Forelimb muscle (tissue), 1 donor: ENCODE measurements around the gene DBX1. TPM values are rescaled to one million over a fixed set of nuclear protein-coding genes. Genes with fewer than 3 reads are reported as not detected.
"Not testable (repeated sequence)": the region's sequence is repeated elsewhere in the genome, so short reads cannot be mapped to it uniquely, and the experiment has no call there.

Experiments
- DNase-seq: peaks from one replicate; pipeline ENCODE4 v3.0.0-alpha.2; 2013; ENCODE audit warnings: low read depth
- polyA plus RNA-seq: library from polyadenylated mRNA; unstranded; fragments of 120-200 nt; gene quantifications from one replicate; pipeline ENCODE4 v1.2.1, GENCODE V29; 2013; ENCODE audit not compliant: insufficient read length

Gene DBX1, protein sequence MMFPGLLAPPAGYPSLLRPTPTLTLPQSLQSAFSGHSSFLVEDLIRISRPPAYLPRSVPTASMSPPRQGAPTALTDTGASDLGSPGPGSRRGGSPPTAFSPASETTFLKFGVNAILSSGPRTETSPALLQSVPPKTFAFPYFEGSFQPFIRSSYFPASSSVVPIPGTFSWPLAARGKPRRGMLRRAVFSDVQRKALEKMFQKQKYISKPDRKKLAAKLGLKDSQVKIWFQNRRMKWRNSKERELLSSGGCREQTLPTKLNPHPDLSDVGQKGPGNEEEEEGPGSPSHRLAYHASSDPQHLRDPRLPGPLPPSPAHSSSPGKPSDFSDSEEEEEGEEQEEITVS
- polyA plus RNA-seq, result 5.3 TPM

DNA sequence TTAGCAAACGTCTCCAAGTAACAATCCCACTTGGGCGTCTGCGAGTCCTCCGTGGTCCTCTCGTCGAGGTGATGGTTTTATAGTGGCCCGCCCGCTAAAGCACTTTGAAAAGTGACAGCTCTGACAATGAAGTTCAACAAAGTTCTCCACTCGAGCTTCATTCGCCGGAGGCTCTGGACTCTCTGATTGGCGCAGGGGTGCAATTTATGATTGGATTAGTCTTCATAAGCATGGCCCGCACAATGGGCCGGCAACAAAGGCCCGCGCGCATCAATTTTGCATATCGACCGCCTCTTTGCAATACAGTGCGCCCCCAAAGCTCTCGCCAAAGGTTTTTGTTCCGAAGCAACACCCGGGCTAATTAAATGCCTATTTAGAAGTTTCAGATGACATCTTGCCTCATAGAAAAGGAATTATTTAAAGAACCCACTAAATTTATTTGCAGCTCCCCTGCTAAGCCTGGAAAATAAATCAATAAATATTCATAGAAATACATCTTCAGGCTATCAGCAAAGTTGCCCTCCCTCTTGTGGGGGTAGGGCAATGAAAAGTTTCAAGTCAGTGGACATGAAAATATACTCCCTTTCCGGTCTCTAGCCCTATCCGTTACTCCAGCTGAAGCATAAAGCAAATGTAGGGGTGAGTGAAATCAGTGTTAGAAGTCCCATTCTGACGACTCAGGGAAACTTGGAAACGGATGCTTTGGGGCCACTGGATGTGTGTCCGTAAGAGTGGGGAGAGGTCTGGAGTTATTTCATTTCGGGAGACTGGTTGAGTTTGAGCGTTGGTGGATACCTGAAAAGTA is at the start of gene DBX1:
TSS of gene DBX1 (minus strand) at position 51 of the 805 bp plus-strand sequence. CDS start 151 bp downstream, outside the sequence.
- no peak for DNase-seq

DNA sequence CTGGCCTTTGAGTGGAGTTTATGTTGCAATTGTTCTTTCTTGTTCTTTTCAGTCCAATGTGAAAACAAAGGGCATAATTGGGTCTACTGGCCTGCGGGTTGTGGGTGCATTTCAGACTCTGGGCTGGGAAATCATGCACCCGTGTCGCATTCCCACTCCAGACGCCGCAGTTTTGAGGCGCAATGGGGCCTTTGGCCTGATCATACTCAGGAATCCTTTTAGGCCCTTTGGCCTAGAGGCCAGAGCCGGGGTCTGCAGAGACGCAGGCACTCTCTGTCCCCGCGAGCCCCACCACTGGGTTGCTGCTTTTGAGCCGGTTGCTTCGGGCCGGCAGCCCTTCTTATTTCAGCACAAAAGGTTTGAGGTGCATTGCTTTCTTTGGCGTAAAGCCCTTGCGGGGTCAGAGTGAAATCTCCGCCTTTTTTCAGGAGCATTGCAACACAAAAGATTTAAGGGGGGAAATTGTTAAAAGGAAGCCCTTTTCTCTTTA is 48.4 kb upstream of the DBX1 start:
- no peak for DNase-seq

DNA sequence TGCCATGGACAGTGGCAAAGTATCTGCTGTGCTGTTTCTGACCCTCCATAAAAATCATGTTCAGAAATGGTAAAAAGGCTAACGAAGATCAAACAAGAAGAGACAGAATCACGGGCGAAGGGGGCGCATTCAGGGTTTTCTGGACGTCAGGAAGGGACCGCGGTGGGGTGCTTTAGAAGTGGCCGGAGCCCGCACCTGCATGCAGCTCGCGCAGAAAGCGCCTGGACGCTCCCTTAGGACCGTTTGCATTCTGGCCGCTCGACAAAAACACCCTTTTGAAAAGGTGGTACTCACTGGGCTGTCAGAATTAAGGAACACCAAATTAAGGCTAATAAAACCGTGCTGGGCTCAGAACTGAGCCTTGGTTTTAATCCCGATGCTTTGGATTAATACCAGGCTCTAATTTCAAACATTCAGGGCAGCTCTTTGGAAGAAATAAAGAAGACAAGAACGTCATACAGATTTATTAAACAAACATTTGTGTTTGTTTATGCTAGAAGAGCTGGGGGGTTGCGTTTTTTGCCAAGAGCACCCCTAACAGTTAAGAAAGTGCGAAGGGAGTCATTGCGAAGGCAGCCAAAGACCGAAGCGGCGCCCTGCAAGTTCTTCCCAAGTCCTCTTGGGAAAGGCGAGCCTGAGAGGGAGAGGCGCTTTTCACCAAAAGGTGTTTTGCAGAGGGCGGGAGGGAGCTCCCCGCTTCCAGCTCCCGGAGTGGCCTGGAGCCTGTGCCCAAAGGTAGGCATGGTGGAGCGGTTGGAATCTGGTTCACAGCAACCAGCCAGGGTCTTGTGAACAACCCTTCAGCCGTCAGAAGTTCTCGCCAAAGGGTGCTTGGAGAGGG is 47.7 kb upstream of the DBX1 start:
- no peak for DNase-seq

DNA sequence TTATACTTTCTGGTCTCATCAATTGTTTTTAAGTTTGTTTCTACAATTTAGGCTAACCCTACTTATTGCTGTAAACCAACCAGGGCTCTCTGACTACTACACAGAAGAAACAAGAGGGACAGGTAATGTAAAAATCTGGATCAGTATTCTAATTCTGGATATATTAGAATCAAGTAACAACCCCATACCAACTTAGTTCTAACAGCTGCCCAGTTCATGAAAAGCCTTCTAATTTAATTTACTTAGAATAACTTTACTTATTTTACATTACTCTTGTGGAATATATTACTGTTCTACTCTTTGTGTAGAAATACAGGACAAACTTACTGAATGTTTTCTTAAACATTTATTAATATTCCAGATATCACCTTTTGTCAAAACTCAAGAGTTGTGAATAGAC is 45.5 kb upstream of the DBX1 start:
- DNase-seq, result no peak

DNA sequence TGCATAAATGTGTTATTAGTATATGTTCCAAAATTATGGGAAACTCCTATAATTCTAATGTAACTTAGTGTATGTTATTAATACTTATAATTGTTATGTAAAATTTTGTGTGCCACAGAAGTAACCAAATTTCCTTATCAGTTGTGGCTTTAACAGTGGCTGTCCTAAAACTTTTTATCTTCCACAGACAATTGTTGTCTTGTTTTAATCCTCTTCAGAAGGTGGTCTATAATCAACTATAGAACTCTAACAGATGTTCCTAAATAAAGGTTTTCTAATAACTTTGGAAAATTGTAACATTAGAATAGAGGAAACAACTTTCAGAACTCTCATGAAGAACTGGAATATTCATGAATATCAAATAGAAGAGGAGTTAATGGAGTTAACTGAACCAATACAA is 44.4 kb upstream of the DBX1 start:
- no peak for DNase-seq

DNA sequence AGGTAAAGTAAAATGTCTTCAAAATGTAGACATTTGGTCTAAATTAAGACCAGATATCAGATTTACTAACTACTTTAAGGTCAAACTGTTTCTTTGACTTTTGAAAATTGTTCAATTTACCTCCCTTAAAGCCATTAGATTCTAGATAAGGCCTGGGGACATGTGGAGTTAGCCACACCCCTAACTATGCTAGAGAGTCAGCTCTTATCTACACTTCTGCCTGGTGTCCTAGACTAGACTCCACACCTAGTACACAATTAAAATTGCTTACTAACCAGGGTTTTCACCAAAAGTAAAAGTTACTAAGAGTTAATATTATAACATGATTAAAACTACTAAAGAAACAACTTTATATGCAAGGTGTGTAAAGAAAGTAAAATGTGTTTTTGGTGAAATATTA is 43.6 kb upstream of the DBX1 start:
- DNase-seq, result no peak

DNA sequence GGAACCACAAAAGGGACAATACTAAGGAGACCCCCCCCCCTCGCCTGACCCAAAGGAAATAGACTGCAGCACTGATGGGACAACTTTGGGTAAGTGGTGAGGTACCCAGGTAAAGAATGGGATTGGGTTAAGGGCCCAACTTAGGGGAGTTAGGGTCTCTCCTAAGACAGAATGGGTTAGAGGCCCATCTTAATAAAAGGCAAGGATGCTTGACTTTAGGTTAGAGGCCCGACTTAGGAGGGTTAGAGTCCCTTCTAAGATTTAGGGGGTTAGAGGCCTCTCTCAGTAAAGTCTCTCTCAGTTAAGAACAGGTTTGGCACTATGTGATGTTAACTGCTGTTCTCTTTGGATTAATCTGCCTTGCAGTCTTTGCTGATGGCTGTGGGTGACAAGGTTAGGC is 41.0 kb upstream of the DBX1 start:
- DNase-seq, result no peak

DNA sequence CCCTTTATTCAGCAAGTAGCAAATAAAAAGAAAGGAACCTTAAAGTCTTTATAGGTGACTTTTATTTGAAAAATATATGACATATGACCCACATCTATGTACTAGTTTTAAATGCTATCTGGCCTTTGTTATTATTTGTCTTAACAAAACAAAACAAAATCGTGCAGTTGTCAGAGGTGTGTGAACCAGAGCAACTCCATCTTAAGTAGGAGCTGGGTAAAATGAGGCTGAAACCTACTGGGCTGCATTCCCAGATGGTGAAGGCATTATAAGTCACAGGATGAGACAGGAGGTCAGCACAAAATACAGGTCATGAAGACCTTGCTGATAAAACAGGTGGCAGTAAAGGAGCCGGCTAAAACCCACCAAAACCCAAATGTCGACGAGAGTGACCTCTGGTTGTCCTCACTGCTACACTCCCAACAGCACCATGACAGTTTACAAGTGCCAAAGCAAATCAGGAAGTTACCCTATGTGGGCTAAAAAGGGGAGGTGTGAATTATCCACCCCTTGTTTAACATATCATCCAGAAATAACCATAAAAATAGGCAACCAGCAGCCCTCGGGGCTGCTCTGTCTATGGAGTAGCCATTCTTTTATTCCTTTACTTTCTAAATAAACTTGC is 40.2 kb upstream of the DBX1 start:
- DNase-seq, result not testable (repeated sequence)

DNA sequence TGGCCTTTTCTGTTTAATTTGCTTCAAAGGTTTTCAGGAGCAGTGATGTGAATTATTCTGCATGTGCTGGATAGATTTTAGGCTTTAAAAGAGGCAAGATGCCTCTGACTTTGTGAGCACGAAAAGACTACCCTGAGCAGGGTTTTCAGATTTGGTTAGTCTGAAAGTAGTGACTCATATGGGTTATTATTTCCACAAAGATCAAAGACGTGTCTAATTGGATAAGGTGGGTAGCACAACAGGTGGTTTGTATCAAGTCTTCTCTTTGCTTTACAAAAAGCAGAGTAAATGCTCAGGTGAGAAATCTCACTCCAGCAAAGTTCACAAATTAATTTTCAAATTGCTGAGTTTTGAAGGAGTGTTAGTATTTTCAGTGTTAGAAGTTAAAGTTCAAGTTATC is 37.6 kb upstream of the DBX1 start:
- DNase-seq, result no peak

DNA sequence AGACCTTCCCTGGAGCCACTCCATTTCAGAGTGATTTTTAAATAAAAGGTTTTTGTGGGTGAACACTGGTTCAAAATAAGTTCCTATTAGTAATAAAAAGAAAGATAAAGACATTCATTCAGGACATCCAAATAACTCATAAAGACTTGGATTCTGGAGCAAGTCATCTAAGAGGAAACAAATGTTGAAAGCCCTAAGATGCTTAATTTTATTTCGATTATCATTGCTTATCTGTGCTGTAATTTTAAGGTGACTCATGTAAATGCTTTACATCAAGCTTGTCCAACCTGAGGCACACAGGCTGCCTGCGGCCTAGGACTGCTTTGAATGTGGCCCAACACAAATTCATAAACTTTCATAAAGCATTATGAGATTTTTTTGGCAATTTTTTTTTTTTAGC is 34.2 kb upstream of the DBX1 start:
- DNase-seq, result no peak

DNA sequence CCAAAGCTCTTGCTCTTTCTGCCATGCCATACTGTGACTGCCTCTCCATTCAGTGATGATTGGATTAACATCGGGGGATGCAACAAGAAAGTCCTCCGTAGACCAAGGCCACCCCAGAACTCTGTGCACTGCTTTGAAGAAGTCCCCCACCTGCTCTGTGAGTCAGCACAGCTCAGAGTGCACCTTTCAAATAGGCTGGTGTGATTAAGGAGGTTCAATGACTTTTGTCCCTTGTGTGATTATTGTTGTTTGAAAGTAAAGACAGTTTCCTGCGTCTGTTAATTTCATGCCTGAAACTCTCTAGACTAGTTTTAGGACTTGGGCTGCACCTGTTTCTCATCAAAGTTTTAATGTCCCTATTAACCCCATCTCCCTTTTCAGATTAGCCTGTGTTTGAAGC is 33.0 kb upstream of the DBX1 start:
- DNase-seq, result no peak

DNA sequence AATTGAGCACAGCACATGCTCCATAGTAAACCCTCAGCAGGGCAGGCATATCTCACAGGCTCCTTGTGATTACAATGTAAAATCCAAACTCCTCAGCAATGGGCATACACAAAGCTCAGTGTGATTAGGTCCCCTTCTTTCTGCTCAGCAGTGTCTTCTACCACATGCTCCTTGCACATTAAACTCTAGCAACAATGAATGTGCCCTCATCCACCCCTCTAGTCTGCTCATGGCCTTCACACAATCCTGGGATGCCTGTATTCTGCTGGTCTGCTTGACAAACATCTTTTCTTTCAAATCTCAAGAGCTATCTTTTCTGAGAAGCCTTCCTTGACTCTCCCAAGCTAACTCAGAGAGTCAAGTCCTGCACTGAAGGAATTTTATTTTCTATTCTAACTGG is 32.4 kb upstream of the DBX1 start:
- DNase-seq, result no peak

DNA sequence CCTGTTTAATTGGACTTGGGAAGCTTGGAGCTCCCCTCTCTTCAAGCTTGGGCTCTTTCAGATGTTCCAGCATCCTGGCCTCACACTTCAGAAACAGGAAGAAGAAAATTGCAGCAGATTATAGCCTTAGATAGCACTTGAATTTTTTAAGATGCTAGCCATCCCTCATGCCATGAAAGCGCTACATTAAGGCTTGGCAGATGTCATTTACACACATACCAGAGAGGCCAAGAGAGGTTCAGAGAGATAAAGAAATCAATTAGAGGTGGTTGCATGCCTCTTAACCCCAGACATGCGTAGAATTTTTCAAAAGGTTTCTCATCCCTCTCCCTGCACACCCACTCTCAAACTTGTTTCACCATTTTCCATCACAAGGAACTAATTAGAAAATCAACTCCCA is 31.9 kb upstream of the DBX1 start:
- no peak for DNase-seq

DNA sequence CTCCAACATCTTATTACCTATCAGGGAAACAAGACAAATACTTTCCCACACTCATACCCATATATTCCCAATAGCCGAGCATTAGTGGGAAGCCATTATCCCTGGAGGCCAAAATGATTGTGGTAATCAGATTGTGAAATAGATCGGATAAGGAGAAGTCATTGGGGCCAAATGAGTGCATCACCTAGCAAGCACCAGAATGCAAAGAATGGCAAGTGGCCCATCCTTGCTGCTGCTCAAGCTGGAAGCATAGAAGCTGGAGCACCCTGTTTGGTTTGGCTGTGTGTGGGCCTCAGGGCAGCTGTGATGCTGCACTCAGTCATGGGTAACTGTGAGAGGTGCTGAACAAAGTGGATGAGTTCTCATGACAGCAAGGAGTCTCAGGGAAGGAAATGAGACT is 18.7 kb upstream of the DBX1 start:
- DNase-seq, result no peak

DNA sequence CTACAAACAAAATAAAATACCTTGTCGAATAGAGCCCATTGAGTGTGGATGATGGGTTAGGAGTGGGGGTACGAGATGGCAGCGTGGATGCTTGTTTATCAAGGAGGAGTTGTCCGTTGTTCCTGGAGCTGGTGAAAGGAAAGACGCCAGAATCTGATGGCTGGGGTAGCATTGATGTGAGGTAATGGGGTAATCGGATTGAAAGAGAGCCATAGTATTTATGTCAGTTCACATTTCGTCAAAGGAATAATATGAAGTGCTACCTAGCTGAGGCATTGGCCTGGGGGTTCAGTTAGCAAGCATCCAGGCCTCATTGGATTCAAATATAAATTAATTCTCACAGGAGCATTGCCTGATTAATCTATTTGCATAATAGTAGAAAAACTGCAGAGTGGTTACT is 16.9 kb upstream of the DBX1 start:
- no peak for DNase-seq

DNA sequence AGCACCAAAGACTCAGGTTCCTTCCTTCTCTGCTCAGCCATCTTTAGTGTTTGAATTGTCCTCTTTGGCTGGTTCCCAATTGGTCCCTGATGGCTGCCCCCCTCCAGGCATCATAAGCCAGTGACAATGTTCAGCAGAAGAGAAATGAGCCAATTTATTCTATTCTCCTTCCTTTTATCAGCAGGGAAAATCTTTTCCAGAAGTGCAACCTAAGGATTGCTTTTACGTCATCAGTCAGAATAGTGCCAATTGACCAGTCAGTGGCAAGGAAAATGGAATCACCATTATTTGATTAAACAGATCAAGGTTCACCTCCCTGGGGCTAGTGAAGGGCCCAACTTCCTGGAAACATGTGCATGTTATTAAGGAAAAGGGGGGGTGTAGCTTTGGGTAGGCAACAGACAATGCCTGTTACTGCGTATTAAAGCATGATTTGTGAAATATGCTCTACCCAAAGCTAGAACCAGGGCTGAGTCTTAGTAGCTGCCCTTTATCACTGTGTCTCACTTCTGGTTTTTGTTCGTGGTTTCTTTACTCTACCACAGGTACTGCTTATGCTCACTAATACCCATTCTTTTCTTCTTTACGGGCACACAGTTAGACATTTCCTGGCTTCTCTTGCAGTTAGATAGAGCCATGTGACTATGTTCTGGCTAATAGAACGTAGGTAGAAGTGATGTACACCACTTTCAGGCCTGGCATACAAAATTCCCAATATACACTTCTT is 12.6 kb upstream of the DBX1 start:
- no peak for DNase-seq

DNA sequence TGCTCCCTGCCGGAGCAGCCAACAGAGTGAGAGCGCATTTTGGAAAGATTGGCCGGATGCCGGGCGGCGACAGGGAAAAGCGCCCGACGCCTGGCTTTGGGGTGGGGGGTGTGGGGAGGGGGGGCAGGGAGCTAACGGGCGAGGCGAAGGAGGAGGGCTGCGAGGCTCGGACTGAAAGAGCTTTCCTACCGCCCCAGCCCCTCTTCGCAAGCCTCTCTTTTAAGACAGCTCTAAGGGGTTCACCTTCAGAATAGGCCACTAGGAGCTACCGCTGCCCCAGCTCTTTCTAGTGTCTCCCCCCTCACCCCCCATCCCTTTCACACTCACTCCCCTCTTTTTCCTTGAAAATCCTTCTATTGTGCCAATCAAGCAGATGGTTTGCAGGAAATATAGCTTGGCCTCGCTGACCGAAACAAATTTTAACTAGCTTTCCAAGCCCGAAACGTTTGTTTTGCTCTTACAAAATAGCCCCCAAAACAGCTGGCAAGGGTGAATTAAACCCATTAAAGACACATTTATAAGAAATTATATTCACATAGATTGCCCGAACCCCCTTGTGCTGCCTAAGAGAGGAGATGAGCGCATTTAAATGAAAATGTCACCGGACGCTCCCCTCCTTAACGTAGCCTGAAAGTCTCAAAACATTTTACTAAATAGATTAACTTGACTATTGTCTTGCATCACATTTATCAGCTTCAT is 3.7 kb upstream of the DBX1 start:
- no peak for DNase-seq

DNA sequence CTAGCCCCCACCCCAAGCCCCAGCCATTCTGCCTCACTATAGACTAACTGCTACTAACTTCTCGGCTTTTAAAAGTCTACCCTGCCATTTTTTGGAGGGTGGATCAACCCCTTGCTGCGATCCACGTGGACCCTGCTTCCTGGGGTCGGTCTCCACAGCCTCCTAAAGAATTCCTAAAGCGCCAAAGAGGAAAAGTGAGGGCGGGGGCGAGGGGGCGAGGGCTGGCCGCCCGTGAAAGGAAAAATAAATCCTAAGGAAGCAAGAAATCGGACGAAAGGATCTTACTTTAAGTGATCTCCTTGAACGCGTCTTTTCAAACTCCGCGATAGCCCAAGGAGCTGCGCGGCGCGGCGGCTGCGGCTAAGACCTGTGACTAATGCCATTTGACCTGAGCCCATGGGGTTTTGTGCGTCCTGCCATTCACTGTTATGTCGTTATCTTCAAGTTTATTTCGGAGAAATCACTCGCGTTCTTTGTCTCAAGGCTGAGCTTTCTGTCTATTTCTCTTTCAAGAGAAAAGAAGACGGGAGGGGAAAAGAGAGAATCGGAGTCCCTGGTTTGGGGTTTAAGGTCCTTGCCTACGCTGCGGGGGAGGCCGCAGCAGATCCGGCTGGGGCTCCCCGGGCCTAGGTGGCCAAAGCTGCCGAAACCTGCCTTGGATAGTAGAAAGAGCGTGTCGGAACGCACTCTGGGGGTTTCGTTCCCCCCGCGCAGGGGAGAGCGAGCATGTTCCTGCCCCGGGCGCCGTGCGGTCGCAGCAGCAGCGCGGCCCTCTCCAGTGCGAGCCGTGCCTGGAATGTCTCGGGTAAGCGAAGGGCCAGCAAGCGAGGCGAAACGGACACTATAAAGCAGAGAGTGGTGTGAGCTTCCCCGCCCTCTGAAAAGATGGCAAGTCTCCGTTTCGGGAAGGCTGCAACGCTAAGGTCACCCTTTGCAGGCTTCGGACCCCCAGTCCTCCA is 2.8 kb upstream of the DBX1 start:
- no peak for DNase-seq
